ENCODE measurements around the gene GNG2. TPM values are rescaled to one million over a fixed set of nuclear protein-coding genes. Genes with fewer than 3 reads are reported as not detected.

GNG2 gene
- total RNA-seq, 1 experiment from 2014 or later = 18.9 TPM

DNA sequence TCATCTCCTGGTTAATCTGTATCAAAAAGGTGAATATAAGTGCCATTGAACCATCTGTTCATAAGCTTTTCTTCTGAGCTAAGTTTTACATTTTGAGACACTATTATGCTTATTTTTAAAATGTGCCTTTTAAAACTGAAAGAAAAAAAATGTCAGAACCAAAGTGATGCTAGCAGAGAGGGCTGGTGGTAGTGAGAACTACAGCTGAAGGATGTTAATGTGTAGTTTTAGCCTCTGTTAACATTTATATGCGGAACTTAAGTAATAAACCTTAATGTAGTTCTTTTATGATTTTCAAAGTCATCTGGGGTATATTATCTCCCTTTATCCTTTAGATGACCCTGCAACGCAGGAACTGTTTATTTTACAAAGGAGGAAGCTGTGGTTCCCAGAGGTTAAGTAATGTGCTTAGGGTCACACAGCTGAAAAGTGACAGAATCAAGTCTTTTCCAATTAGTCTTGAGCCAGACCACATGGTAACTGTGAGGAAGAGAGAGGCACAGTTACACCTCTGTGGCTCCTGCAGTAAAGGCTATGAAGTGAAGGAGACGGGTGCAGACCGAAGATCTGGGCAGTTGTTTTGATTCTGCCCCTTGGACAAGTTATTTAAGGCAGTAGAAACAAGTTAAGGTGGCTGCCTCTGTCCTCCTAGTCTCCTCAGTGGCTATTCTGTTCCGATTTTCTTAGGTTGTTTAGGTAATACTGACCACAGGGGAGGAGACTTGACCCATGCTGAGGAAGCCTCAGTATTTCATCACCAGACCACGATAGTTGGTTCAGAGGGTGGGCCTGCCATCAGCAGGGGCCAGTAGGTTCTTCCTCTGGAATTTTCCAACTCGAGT lies 23.9 kb downstream of the GNG2 start:
- no TSS peak for BruUV-seq (replicated peaks)
- DNase-seq (ENCODE audit: low spot score) = peak; percentile 10
- ChIA-PET POLR2A (ENCODE audit: low non-redundant PET) (no interaction called here), CTCF (no interaction called here)
- H3K4me3 ChIP-seq (ENCODE audit: low read depth, low read length, poor library complexity, severe bottlenecking) = no peak overlapping the region
- no peak overlapping the region for H3K27ac ChIP-seq (ENCODE audit: low read depth, low read length, poor library complexity, severe bottlenecking)
- no peaks in the 10 kb centered on the region for H3K9me3 ChIP-seq (ENCODE audit: low read depth, low read length, poor library complexity, severe bottlenecking)
- no peaks in the 10 kb centered on the region for H3K36me3 ChIP-seq (ENCODE audit: insufficient read depth, low read length, poor library complexity, severe bottlenecking)
- intact Hi-C loops (cut with micrococcal nuclease; ENCODE audit: unreplicated experiment) = no loop called here
- no peaks in the 10 kb centered on the region for H3K4me1 ChIP-seq (ENCODE audit: insufficient read depth, low read length, poor library complexity, severe bottlenecking)
- no peaks in the 10 kb centered on the region for H3K27me3 ChIP-seq (replicated peaks; ENCODE audit: insufficient read depth, low read depth, low read length, poor library complexity)
- no peak for TF ChIP-seq EZH2 (IDR thresholded peaks at IDR 0.05; ENCODE audit: borderline replicate concordance, low read depth, low read length, poor library complexity, severe bottlenecking)
- TF ChIP-seq, protein P1, sequence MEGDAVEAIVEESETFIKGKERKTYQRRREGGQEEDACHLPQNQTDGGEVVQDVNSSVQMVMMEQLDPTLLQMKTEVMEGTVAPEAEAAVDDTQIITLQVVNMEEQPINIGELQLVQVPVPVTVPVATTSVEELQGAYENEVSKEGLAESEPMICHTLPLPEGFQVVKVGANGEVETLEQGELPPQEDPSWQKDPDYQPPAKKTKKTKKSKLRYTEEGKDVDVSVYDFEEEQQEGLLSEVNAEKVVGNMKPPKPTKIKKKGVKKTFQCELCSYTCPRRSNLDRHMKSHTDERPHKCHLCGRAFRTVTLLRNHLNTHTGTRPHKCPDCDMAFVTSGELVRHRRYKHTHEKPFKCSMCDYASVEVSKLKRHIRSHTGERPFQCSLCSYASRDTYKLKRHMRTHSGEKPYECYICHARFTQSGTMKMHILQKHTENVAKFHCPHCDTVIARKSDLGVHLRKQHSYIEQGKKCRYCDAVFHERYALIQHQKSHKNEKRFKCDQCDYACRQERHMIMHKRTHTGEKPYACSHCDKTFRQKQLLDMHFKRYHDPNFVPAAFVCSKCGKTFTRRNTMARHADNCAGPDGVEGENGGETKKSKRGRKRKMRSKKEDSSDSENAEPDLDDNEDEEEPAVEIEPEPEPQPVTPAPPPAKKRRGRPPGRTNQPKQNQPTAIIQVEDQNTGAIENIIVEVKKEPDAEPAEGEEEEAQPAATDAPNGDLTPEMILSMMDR (conservative IDR thresholded peaks at IDR 0.05; ENCODE audit: low read depth, low read length) = no peak

DNA sequence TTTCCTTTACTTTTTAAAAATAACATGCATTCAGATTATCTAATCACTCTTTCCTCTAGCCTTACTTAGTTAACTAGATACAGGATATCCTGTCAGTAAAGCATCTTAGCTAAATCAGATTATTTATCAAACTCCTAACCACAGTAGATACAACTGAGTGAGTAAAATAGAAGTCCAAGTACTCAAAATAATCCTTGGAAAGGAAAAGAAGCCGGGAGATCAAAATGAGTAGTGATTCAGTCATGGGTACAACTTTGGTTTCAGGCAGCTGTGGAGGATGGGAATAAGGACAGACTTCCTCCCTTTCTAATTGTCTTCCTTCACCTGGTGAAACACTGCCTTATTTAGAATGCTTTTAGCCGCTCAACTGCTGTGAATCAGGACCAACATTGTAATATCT lies 29.4 kb downstream of the GNG2 start:
- intact Hi-C loops (cut with micrococcal nuclease; ENCODE audit: unreplicated experiment) = no loop called here
- H3K4me1 ChIP-seq (ENCODE audit: insufficient read depth, low read length, poor library complexity, severe bottlenecking) = no peaks in the 10 kb centered on the region
- H3K27ac ChIP-seq (ENCODE audit: low read depth, low read length, poor library complexity, severe bottlenecking) = no peak overlapping the region
- no peaks in the 10 kb centered on the region for H3K9me3 ChIP-seq (ENCODE audit: low read depth, low read length, poor library complexity, severe bottlenecking)
- TF ChIP-seq, protein P1 (conservative IDR thresholded peaks at IDR 0.05; ENCODE audit: low read depth, low read length) = no peak
- no peak for TF ChIP-seq EZH2 (IDR thresholded peaks at IDR 0.05; ENCODE audit: borderline replicate concordance, low read depth, low read length, poor library complexity, severe bottlenecking)
- no peaks in the 10 kb centered on the region for H3K36me3 ChIP-seq (ENCODE audit: insufficient read depth, low read length, poor library complexity, severe bottlenecking)
- ChIA-PET CTCF (no interaction called here), POLR2A (ENCODE audit: low non-redundant PET) (no interaction called here)
- no peak for DNase-seq (ENCODE audit: low spot score)
- H3K4me3 ChIP-seq (ENCODE audit: low read depth, low read length, poor library complexity, severe bottlenecking) = no peak overlapping the region
- H3K27me3 ChIP-seq (replicated peaks; ENCODE audit: insufficient read depth, low read depth, low read length, poor library complexity) = no peaks in the 10 kb centered on the region
- BruUV-seq (replicated peaks) = no TSS peak

- Histone ChIP-seq H3K27me3 (replicated peaks; ENCODE audit: insufficient read depth, low read depth, low read length, poor library complexity) (no peaks in the 10 kb centered on the region), H3K4me1 (ENCODE audit: insufficient read depth, low read length, poor library complexity, severe bottlenecking) (no peaks in the 10 kb centered on the region), H3K9me3 (ENCODE audit: low read depth, low read length, poor library complexity, severe bottlenecking) (no peaks in the 10 kb centered on the region), H3K36me3 (ENCODE audit: insufficient read depth, low read length, poor library complexity, severe bottlenecking) (no peaks in the 10 kb centered on the region), H3K4me3 (ENCODE audit: low read depth, low read length, poor library complexity, severe bottlenecking) (no peak overlapping the region), H3K27ac (ENCODE audit: low read depth, low read length, poor library complexity, severe bottlenecking) (no peak overlapping the region)
- ChIA-PET CTCF (no interaction called here), POLR2A (ENCODE audit: low non-redundant PET) (no interaction called here)
- TF ChIP-seq EZH2 (IDR thresholded peaks at IDR 0.05; ENCODE audit: borderline replicate concordance, low read depth, low read length, poor library complexity, severe bottlenecking) = no peak
- TF ChIP-seq, protein P1 (conservative IDR thresholded peaks at IDR 0.05; ENCODE audit: low read depth, low read length) = no peak
- DNase-seq (ENCODE audit: low spot score) = no peak
- BruUV-seq (replicated peaks) = no TSS peak
- intact Hi-C loops (cut with micrococcal nuclease; ENCODE audit: unreplicated experiment) = no loop called here
These were observed 33.8 kb downstream of the GNG2 start for GRCh38 chr14:51894250-51894649.
